HL-60 (cell line): ENCODE results near the gene OR2T1.
"Not testable (repeated sequence)": the region's sequence is repeated elsewhere in the genome, so short reads cannot be mapped to it uniquely, and the experiment has no call there.

ENCODE experiments used
- DNase-seq, 2 experiments: peaks; one replicate each; pipeline ENCODE4 v3.0.0-alpha.2; 2010 to 2020; ENCODE audit warnings: low read depth in 1 of 2, low spot score in 1 of 2
- H3K27ac ChIP-seq: fragments of 250-450 bp; sonication (Bioruptor Pico); replicated peaks from 2 replicates; pipeline ENCODE4 v1.5.1; 2020; ENCODE audit warnings: mild to moderate bottlenecking, moderate library complexity
- H3K27me3 ChIP-seq: fragments of 250-450 bp; sonication (Bioruptor Pico); 2 replicates; pipeline ENCODE4 v1.5.1; 2021; ENCODE audit warnings: mild to moderate bottlenecking, moderate library complexity; ENCODE audit not compliant: insufficient read depth, poor library complexity, severe bottlenecking
- H3K4me3 ChIP-seq: replicated peaks from 2 replicates; pipeline ENCODE4 v1.5.1; 2011; ENCODE audit warnings: mild to moderate bottlenecking, control low read depth, low read length; ENCODE audit not compliant: insufficient read depth

Gene OR2T1

DNA sequence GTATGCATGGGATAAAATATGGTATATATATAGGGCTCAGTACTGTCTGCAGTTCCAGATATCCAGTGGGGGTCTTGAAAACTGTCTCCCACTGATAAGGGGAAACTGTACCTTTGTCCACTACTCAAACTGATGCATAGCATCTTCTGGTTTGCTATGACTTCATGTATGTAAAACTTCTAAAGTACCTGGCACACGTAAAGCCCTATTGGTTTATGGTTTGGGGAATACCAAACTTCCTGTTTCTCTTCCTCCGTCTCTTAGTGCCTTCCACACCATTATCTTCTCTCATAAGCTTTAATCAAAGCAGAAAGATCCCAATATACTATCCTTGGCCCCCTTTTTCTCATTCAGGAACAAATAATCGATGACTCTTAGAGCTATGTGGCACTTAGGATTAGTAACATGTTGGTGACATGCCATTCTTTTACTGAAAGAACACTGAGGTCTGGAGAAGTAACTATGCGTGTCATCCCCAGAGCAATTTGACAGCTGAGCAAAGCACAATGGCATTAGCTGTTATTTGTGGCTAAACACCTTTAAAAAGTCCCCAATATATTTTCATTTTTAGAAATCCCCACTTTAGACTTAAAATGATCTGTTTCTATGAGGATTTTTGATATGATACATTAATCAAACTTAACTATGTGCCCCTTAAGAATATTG lies 45.7 kb downstream of the OR2T1 start:
- H3K27me3 ChIP-seq, H3K4me3 ChIP-seq, DNase-seq, H3K27ac ChIP-seq: not testable (repeated sequence)

DNA sequence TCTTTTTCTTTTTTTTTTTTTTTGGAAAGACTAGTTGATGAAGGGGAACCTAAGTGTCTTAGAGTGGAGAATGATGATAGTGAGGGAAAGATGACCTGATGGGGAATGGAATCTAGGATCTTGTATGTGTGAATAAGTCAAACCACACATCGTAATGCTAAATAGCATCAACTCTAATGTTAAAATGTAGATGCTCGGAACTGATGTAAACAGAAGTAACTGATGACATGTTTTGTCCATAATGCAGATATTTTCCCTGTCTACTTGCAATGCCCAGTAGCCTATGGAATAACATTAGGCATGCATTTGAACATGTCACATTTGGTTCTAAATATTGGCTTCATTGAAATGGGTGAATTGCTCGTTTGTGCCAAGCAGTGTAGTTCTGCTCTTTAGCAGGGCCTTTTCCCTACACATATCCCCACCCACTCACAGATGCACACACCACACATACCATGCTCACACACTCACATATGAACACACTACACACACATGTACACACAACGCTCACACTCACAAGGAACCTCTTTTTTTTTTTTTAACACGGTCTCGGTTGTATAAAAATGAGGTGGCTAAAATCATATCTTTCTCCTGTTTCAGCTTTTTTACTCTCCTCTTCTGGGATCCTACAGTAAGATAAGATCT lies 47.1 kb downstream of the OR2T1 start:
- not testable (repeated sequence) for H3K4me3 ChIP-seq, H3K27me3 ChIP-seq, H3K27ac ChIP-seq, DNase-seq

DNA sequence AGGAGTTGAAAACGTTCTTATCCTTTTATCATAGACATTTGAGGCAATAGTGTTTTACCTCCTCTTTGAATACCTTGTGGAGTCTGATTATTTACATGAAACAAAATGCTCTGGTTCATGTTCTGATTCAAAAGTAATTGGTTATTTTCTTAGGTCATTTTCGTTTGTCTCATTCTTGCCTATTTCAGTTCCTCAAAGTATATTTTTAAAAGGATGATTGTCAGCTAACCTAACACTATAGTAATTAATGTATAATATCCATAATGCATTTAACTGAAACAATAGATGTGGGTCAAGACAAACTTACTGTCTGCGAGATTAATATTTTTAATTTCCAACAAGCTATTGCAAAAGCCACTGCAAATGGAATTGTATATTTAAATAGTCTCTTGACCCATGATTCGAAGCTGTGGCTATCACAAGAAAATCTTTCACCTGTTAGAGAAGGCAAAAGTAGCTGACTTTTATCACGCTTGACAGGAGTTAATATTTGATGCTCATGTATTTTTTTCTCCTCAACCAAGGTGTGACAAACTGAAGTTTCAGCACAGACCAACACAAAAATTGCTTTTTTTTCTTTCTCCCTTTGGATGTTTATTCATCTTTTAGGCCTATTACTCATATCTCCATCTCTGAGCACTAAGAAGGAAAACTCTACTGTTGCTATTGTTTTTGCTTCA lies 47.8 kb downstream of the OR2T1 start:
- H3K27me3 ChIP-seq, H3K4me3 ChIP-seq, H3K27ac ChIP-seq, DNase-seq: not testable (repeated sequence)

- not testable (repeated sequence) for H3K27me3 ChIP-seq, DNase-seq, H3K4me3 ChIP-seq, H3K27ac ChIP-seq
Observed at GRCh38 chr1:248453619-248454018, 50.8 kb downstream of the OR2T1 start.

GRCh38 chr1:248455045-248455444 lies 52.2 kb downstream of the OR2T1 start:
- H3K27me3 ChIP-seq: not testable (repeated sequence)

DNA sequence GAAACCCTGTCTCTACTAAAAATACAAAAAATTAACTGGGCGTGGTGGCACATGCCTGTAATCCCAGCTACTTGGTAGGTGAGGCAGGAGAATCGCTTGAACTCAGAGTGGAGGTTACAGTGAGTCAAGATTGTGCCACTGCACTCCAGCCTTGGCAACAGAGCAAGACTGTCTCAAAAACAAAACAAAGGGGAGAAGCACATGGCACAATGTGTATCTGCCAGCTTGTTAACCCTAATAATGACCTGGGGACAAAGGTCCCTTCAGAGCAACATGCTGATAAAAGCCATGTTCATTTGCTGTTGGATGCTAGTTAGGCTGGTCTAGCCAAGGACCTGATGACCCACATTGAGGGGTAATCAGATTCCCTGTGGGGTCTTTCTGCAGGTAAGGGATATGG lies 53.8 kb downstream of the OR2T1 start:
- H3K4me3 ChIP-seq, H3K27me3 ChIP-seq, H3K27ac ChIP-seq, DNase-seq: not testable (repeated sequence)

More at GRCh38 chr1:248455045-248455444, 52.2 kb downstream of the OR2T1 start:
- not testable (repeated sequence) for DNase-seq, H3K4me3 ChIP-seq, H3K27ac ChIP-seq
